ENCODE data around the gene MTG2.

MTG2 gene

GRCh38 chr20:62228982-62229545 is 46.2 kb downstream of the MTG2 start:
- H3K9me3 ChIP-seq (ENCODE audit: insufficient read depth, low read depth, low read length): peaks cover 19% of the 10 kb centered on the region
- H2BK12ac ChIP-seq (ENCODE audit: low read length): no peak overlapping the region
- H4K8ac ChIP-seq (ENCODE audit: low read depth, low read length): no peak overlapping the region
- no peak overlapping the region for H2AK5ac ChIP-seq (ENCODE audit: low read length)
- 100% methylated on average over 6 of the region's 7 CpGs for WGBS (ENCODE audit: extremely low coverage, insufficient coverage, insufficient read length)
- peak overlapping the region; percentile 2 for H3K23ac ChIP-seq (ENCODE audit: low read length)
- H3K79me1 ChIP-seq (ENCODE audit: low read length): no peaks in the 10 kb centered on the region
- no peak overlapping the region for H3K9ac ChIP-seq (ENCODE audit: low read length)
- no peak overlapping the region for H3K18ac ChIP-seq (ENCODE audit: low read length)
- no peak overlapping the region for H3K14ac ChIP-seq (ENCODE audit: low read length)
- no peaks in the 10 kb centered on the region for H3K79me2 ChIP-seq (ENCODE audit: control insufficient read depth, insufficient read depth, low read length, poor library complexity)
- DNase-seq: no peak
- H2AFZ ChIP-seq (ENCODE audit: insufficient read depth, low read length, poor library complexity): no peak overlapping the region
- no peak overlapping the region for H2BK120ac ChIP-seq (ENCODE audit: insufficient read depth, low read length, poor library complexity)
- no peak overlapping the region for H3K4me2 ChIP-seq (ENCODE audit: low read length)
- H2BK5ac ChIP-seq (ENCODE audit: low read depth, low read length, poor library complexity): no peak overlapping the region
- H3K4me3 ChIP-seq (ENCODE audit: low read depth, low read length): no peak overlapping the region
- H3K36me3 ChIP-seq (ENCODE audit: control insufficient read depth in 1 of 2, insufficient read depth in 2 of 2, low read length in 2 of 2): no peaks in the 10 kb centered on the region
- no peak overlapping the region for H3K4ac ChIP-seq (ENCODE audit: low read depth, low read length)
- H3K4me1 ChIP-seq (ENCODE audit: control insufficient read depth in 1 of 2, insufficient read depth in 2 of 2, low read length in 2 of 2): no peaks in the 10 kb centered on the region
- H4K91ac ChIP-seq (ENCODE audit: low read depth, low read length): no peak overlapping the region
- no peaks in the 10 kb centered on the region for H3K27me3 ChIP-seq (ENCODE audit: insufficient read depth, low read length)
- H3K27ac ChIP-seq (ENCODE audit: low read depth, low read length): no peak overlapping the region
- no peak overlapping the region for H4K12ac ChIP-seq (ENCODE audit: low read depth, low read length)

- DNase-seq: no peak
- Histone ChIP-seq H3K4me2 (ENCODE audit: low read length) (no peak overlapping the region), H4K91ac (ENCODE audit: low read depth, low read length) (no peak overlapping the region), H2AFZ (ENCODE audit: insufficient read depth, low read length, poor library complexity) (no peak overlapping the region), H4K12ac (ENCODE audit: low read depth, low read length) (no peak overlapping the region), H2BK5ac (ENCODE audit: low read depth, low read length, poor library complexity) (no peak overlapping the region), H3K79me2 (ENCODE audit: control insufficient read depth, insufficient read depth, low read length, poor library complexity) (no peaks in the 10 kb centered on the region), H3K14ac (ENCODE audit: low read length) (no peak overlapping the region), H3K27me3 (ENCODE audit: insufficient read depth, low read length) (no peaks in the 10 kb centered on the region), H2BK12ac (ENCODE audit: low read length) (no peak overlapping the region), H3K18ac (ENCODE audit: low read length) (no peak overlapping the region), H2BK120ac (ENCODE audit: insufficient read depth, low read length, poor library complexity) (no peak overlapping the region), H3K9me3 (ENCODE audit: insufficient read depth, low read depth, low read length) (peaks cover 16% of the 10 kb centered on the region), H3K9ac (ENCODE audit: low read length) (no peak overlapping the region), H3K36me3 (ENCODE audit: control insufficient read depth in 1 of 2, insufficient read depth in 2 of 2, low read length in 2 of 2) (no peaks in the 10 kb centered on the region), H3K4ac (ENCODE audit: low read depth, low read length) (no peak overlapping the region), H3K79me1 (ENCODE audit: low read length) (no peaks in the 10 kb centered on the region), H2AK5ac (ENCODE audit: low read length) (no peak overlapping the region), H3K4me1 (ENCODE audit: control insufficient read depth in 1 of 2, insufficient read depth in 2 of 2, low read length in 2 of 2) (no peaks in the 10 kb centered on the region), H3K23ac (ENCODE audit: low read length) (no peak overlapping the region), H4K8ac (ENCODE audit: low read depth, low read length) (no peak overlapping the region), H3K4me3 (ENCODE audit: low read depth, low read length) (peak overlapping the region; percentile 18), H3K27ac (ENCODE audit: low read depth, low read length) (no peak overlapping the region)
- 100% methylated on average over 4 of the region's 4 CpGs for WGBS (ENCODE audit: extremely low coverage, insufficient coverage, insufficient read length)
These were observed 46.8 kb downstream of the MTG2 start for GRCh38 chr20:62229667-62230066.

DNA sequence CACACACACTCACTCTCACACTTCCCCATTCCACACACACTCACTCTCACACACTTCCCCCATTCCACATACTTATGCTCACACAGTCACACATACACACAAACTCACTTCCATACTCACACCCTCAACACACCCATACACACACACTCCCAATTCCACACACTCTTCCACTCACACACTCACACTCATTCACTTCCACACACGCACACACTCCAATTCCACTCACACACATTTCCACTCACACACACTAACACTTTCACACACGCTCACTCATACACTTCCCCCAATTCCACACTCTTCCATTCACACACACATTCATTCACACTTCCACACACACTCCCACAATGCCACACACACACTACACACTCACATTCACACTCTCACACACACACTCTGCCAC is 47.4 kb downstream of the MTG2 start:
- 100% methylated on average over 2 of the region's 2 CpGs for WGBS (ENCODE audit: extremely low coverage, insufficient coverage, insufficient read length)
- Histone ChIP-seq H3K4ac (ENCODE audit: low read depth, low read length) (no peak overlapping the region), H3K14ac (ENCODE audit: low read length) (no peak overlapping the region), H3K4me1 (ENCODE audit: control insufficient read depth in 1 of 2, insufficient read depth in 2 of 2, low read length in 2 of 2) (no peaks in the 10 kb centered on the region), H4K12ac (ENCODE audit: low read depth, low read length) (no peak overlapping the region), H3K18ac (ENCODE audit: low read length) (no peak overlapping the region), H2BK12ac (ENCODE audit: low read length) (no peak overlapping the region), H3K79me1 (ENCODE audit: low read length) (no peaks in the 10 kb centered on the region), H4K8ac (ENCODE audit: low read depth, low read length) (no peak overlapping the region), H3K79me2 (ENCODE audit: control insufficient read depth, insufficient read depth, low read length, poor library complexity) (no peaks in the 10 kb centered on the region), H3K23ac (ENCODE audit: low read length) (no peak overlapping the region), H2AK5ac (ENCODE audit: low read length) (no peak overlapping the region), H2AFZ (ENCODE audit: insufficient read depth, low read length, poor library complexity) (no peak overlapping the region), H3K4me2 (ENCODE audit: low read length) (no peak overlapping the region), H2BK5ac (ENCODE audit: low read depth, low read length, poor library complexity) (no peak overlapping the region), H3K36me3 (ENCODE audit: control insufficient read depth in 1 of 2, insufficient read depth in 2 of 2, low read length in 2 of 2) (no peaks in the 10 kb centered on the region), H3K9me3 (ENCODE audit: insufficient read depth, low read depth, low read length) (peaks cover 15% of the 10 kb centered on the region), H4K91ac (ENCODE audit: low read depth, low read length) (no peak overlapping the region), H3K27ac (ENCODE audit: low read depth, low read length) (no peak overlapping the region), H3K4me3 (ENCODE audit: low read depth, low read length) (no peak overlapping the region), H3K9ac (ENCODE audit: low read length) (no peak overlapping the region), H2BK120ac (ENCODE audit: insufficient read depth, low read length, poor library complexity) (no peak overlapping the region), H3K27me3 (ENCODE audit: insufficient read depth, low read length) (no peaks in the 10 kb centered on the region)
- DNase-seq: no peak

GRCh38 chr20:62230696-62231095 is 47.9 kb downstream of the MTG2 start:
- no peak overlapping the region for H3K4me2 ChIP-seq (ENCODE audit: low read length)
- H3K27ac ChIP-seq (ENCODE audit: low read depth, low read length): no peak overlapping the region
- no peaks in the 10 kb centered on the region for H3K79me1 ChIP-seq (ENCODE audit: low read length)
- H2BK12ac ChIP-seq (ENCODE audit: low read length): no peak overlapping the region
- H2BK120ac ChIP-seq (ENCODE audit: insufficient read depth, low read length, poor library complexity): no peak overlapping the region
- no peak overlapping the region for H3K9ac ChIP-seq (ENCODE audit: low read length)
- H2AK5ac ChIP-seq (ENCODE audit: low read length): no peak overlapping the region
- H4K91ac ChIP-seq (ENCODE audit: low read depth, low read length): no peak overlapping the region
- H4K12ac ChIP-seq (ENCODE audit: low read depth, low read length): no peak overlapping the region
- H3K18ac ChIP-seq (ENCODE audit: low read length): no peak overlapping the region
- H3K27me3 ChIP-seq (ENCODE audit: insufficient read depth, low read length): no peaks in the 10 kb centered on the region
- H3K4ac ChIP-seq (ENCODE audit: low read depth, low read length): no peak overlapping the region
- no CpG with 5 or more reads among the region's 10 CpGs for WGBS (ENCODE audit: extremely low coverage, insufficient coverage, insufficient read length)
- no peak overlapping the region for H3K14ac ChIP-seq (ENCODE audit: low read length)
- no peaks in the 10 kb centered on the region for H3K79me2 ChIP-seq (ENCODE audit: control insufficient read depth, insufficient read depth, low read length, poor library complexity)
- H3K4me1 ChIP-seq (ENCODE audit: control insufficient read depth in 1 of 2, insufficient read depth in 2 of 2, low read length in 2 of 2): no peaks in the 10 kb centered on the region
- H3K9me3 ChIP-seq (ENCODE audit: insufficient read depth, low read depth, low read length): peaks cover 15% of the 10 kb centered on the region
- H3K36me3 ChIP-seq (ENCODE audit: control insufficient read depth in 1 of 2, insufficient read depth in 2 of 2, low read length in 2 of 2): no peaks in the 10 kb centered on the region
- H3K4me3 ChIP-seq (ENCODE audit: low read depth, low read length): no peak overlapping the region
- H3K23ac ChIP-seq (ENCODE audit: low read length): no peak overlapping the region
- H2AFZ ChIP-seq (ENCODE audit: insufficient read depth, low read length, poor library complexity): no peak overlapping the region
- no peak for DNase-seq
- no peak overlapping the region for H2BK5ac ChIP-seq (ENCODE audit: low read depth, low read length, poor library complexity)
- H4K8ac ChIP-seq (ENCODE audit: low read depth, low read length): no peak overlapping the region

Measured in trophoblast cell (in vitro differentiated cells and primary cell).